ENCODE data around the gene MAN2B2. TPM values are rescaled to one million over a fixed set of nuclear protein-coding genes. Genes with fewer than 3 reads are reported as not detected.

The MAN2B2 gene
- total RNA-seq, 2 experiments from 2014 or later, result 13.7 to 19.4 TPM

DNA sequence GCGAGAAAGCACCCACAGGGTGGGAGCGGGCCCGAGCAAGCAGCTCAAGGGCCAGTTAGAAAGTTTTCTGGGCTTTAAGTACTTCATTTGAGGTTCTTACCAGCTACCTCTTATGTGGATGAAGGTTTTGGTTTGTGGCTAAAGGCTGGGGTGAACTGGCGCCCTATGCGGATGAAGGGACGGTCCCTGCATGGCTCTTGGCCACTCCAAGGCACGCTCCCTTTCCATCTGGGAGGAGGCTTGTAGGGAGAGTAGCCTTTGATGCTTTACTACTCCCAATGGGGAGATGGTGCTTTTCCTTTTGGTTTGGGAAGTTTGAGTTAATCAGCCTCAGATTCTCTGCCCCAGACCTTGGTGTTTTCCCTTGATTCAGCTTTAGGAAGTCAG lies 83.2 kb downstream of the MAN2B2 start:
- Histone ChIP-seq H3K4me2 (ENCODE audit: low read length) (no peak overlapping the region), H3K27ac (ENCODE audit: low read depth, low read length, poor library complexity, severe bottlenecking) (no peak overlapping the region), H3K4me1 (ENCODE audit: insufficient read depth, low read length, poor library complexity, severe bottlenecking) (no peaks in the 10 kb centered on the region), H3K9me2 (ENCODE audit: insufficient read depth, low read length) (no peaks in the 10 kb centered on the region), H2AFZ (ENCODE audit: low read length) (no peak overlapping the region), H3K79me2 (ENCODE audit: insufficient read depth, low read depth, low read length) (no peaks in the 10 kb centered on the region), H3K36me3 (ENCODE audit: insufficient read depth, low read length) (no peaks in the 10 kb centered on the region), H4K20me1 (ENCODE audit: insufficient read depth, low read length) (no peaks in the 10 kb centered on the region), H3K4me3 (ENCODE audit: low read depth, low read length, poor library complexity, severe bottlenecking) (no peak overlapping the region), H3K9me3 (ENCODE audit: low read length) (no peaks in the 10 kb centered on the region)
- TF ChIP-seq, protein P1, sequence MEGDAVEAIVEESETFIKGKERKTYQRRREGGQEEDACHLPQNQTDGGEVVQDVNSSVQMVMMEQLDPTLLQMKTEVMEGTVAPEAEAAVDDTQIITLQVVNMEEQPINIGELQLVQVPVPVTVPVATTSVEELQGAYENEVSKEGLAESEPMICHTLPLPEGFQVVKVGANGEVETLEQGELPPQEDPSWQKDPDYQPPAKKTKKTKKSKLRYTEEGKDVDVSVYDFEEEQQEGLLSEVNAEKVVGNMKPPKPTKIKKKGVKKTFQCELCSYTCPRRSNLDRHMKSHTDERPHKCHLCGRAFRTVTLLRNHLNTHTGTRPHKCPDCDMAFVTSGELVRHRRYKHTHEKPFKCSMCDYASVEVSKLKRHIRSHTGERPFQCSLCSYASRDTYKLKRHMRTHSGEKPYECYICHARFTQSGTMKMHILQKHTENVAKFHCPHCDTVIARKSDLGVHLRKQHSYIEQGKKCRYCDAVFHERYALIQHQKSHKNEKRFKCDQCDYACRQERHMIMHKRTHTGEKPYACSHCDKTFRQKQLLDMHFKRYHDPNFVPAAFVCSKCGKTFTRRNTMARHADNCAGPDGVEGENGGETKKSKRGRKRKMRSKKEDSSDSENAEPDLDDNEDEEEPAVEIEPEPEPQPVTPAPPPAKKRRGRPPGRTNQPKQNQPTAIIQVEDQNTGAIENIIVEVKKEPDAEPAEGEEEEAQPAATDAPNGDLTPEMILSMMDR (conservative IDR thresholded peaks at IDR 0.05; ENCODE audit: low read length), result no peak
- no peak for TF ChIP-seq EZH2phosphoT487 (IDR thresholded peaks at IDR 0.05; ENCODE audit: borderline replicate concordance, low read depth, low read length)
- CTCF ChIA-PET (ENCODE audit: unreplicated experiment), result no interaction called here
- no TSS peak for BruUV-seq (replicated peaks)
- POLR2A ChIA-PET, result no interaction called here
- DNase-seq (ENCODE audit: low spot score), result no peak
- intact Hi-C loops (cut with micrococcal nuclease; ENCODE audit: unreplicated experiment), result no loop called here

DNA sequence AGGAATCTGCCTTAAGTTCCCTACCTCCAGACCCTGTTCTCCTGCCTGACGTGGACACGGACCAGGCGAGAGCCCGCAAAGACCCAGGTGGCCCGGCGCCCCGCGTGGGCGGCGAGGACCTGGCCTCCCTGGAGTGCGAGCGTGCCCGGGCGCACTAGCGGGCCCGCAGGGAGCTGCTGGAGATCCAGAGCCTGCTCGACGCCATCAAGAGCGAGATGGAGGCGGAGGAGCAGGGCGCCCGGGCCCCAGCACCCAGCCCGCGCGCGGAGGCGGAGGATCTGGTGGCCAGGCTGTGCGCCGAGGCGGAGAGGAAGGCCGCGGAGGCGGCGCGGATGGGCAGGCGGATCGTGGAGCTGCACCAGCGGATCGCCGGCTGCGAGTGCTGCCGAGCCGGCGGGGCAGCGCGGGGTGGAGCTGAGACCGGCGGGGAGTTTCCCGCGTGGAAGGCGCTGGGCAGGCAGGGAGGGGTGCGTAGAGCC lies 83.6 kb downstream of the MAN2B2 start:
- intact Hi-C loops (cut with micrococcal nuclease; ENCODE audit: unreplicated experiment), result no loop called here
- POLR2A ChIA-PET, result no interaction called here

DNA sequence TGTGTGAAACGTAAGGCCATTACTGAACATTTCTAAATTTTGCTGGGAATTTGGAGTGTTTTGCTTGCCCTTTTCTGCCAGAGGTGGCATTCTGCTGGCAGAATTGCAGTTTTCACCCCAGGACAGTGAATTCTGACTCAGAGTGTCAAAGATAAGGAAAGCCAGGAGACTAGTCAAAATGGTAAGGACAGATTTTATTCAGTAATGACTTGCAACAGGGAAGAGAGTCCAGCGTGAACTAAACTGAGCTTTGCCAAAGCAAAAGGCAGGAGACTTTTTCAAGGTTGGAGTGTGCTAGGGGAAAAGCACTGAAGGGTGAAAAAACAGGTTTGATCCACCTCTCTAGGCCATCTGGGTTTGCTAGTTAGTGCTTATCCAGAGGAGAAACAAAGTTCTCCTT lies 84.9 kb downstream of the MAN2B2 start:
- Histone ChIP-seq H2AFZ (ENCODE audit: low read length) (no peak overlapping the region), H3K79me2 (ENCODE audit: insufficient read depth, low read depth, low read length) (no peaks in the 10 kb centered on the region), H3K9me2 (ENCODE audit: insufficient read depth, low read length) (no peaks in the 10 kb centered on the region), H4K20me1 (ENCODE audit: insufficient read depth, low read length) (no peaks in the 10 kb centered on the region), H3K4me2 (ENCODE audit: low read length) (no peak overlapping the region), H3K4me3 (ENCODE audit: low read depth, low read length, poor library complexity, severe bottlenecking) (no peak overlapping the region), H3K36me3 (ENCODE audit: insufficient read depth, low read length) (no peaks in the 10 kb centered on the region), H3K27ac (ENCODE audit: low read depth, low read length, poor library complexity, severe bottlenecking) (no peak overlapping the region), H3K9me3 (ENCODE audit: low read length) (no peaks in the 10 kb centered on the region), H3K4me1 (ENCODE audit: insufficient read depth, low read length, poor library complexity, severe bottlenecking) (no peaks in the 10 kb centered on the region)
- intact Hi-C loops (cut with micrococcal nuclease; ENCODE audit: unreplicated experiment), result no loop called here
- ChIA-PET POLR2A (interaction anchor here (0.7 kb wide), 1 partner anchor 692 kb away, joined by 3 read pairs; no protein-coding TSS in a partner anchor), CTCF (ENCODE audit: unreplicated experiment) (no interaction called here)
- BruUV-seq (replicated peaks), result no TSS peak
- DNase-seq (ENCODE audit: low spot score), result no peak
- no peak for TF ChIP-seq EZH2phosphoT487 (IDR thresholded peaks at IDR 0.05; ENCODE audit: borderline replicate concordance, low read depth, low read length)
- TF ChIP-seq, protein P1 (conservative IDR thresholded peaks at IDR 0.05; ENCODE audit: low read length), result no peak

More for the DNA sequence above, 83.6 kb downstream of the MAN2B2 start:
- Histone ChIP-seq H3K9me3 (ENCODE audit: low read length) (no peaks in the 10 kb centered on the region), H3K4me1 (ENCODE audit: insufficient read depth, low read length, poor library complexity, severe bottlenecking) (no peaks in the 10 kb centered on the region), H3K36me3 (ENCODE audit: insufficient read depth, low read length) (no peaks in the 10 kb centered on the region), H4K20me1 (ENCODE audit: insufficient read depth, low read length) (no peaks in the 10 kb centered on the region), H3K4me3 (ENCODE audit: low read depth, low read length, poor library complexity, severe bottlenecking) (no peak overlapping the region), H3K4me2 (ENCODE audit: low read length) (no peak overlapping the region), H3K79me2 (ENCODE audit: insufficient read depth, low read depth, low read length) (no peaks in the 10 kb centered on the region), H3K27ac (ENCODE audit: low read depth, low read length, poor library complexity, severe bottlenecking) (no peak overlapping the region), H3K9me2 (ENCODE audit: insufficient read depth, low read length) (no peaks in the 10 kb centered on the region), H2AFZ (ENCODE audit: low read length) (no peak overlapping the region)
- no TSS peak for BruUV-seq (replicated peaks)
- TF ChIP-seq EZH2phosphoT487 (IDR thresholded peaks at IDR 0.05; ENCODE audit: borderline replicate concordance, low read depth, low read length), result no peak
- TF ChIP-seq, protein P1 (conservative IDR thresholded peaks at IDR 0.05; ENCODE audit: low read length), result no peak
- CTCF ChIA-PET (ENCODE audit: unreplicated experiment), result no interaction called here
- DNase-seq (ENCODE audit: low spot score), result no peak
